HCT116 (cell line): ENCODE measurements around the gene RNH1.

ENCODE experiments used
- CBX3 ChIP-seq: IDR thresholded peaks from 2 replicates; pipeline ENCODE4 v1.6.1; 2012; ENCODE audit warnings: low read depth
- CTCF ChIP-seq, 3 experiments: fragments of 200-600 bp in 1 of 3; sonication (generic) in 1 of 3; IDR thresholded peaks in 2 of 3; conservative IDR thresholded peaks in 1 of 3; 2 replicates each; pipeline ENCODE4 v1.5.1; 2012 to 2017; ENCODE audit warnings: low read depth in 2 of 3, low read length in 2 of 3, antibody characterized with exemption in 1 of 3, borderline replicate concordance in 1 of 3, control low read depth in 1 of 3, mild to moderate bottlenecking in 1 of 3, mixed read lengths in 1 of 3, mixed run types in 1 of 3, moderate library complexity in 1 of 3; ENCODE audit not compliant: insufficient read depth in 1 of 3
- EZH2 ChIP-seq: fragments of 200-600 bp; sonication (generic); IDR thresholded peaks from 2 replicates; pipeline ENCODE4 v1.6.1; 2017; ENCODE audit warnings: antibody characterized with exemption, mixed run types
- POLR2AphosphoS5 ChIP-seq: IDR thresholded peaks from 2 replicates; pipeline ENCODE4 v1.6.1; 2011; ENCODE audit warnings: mild to moderate bottlenecking, low read depth, low read length, moderate library complexity

- TF ChIP-seq CBX3 (no peak), EZH2 (no peak), POLR2AphosphoS5 (no peak), CTCF (IDR thresholded peaks at IDR 0.05 in 2 of 3, conservative IDR thresholded peaks at IDR 0.05 in 1 of 3; ENCODE audit: borderline replicate concordance in 1 of 3, insufficient read depth in 1 of 3, low read depth in 2 of 3, low read length in 2 of 3) (no peak)
Observed at GRCh38 chr11:540583-541432, 33.8 kb upstream of the RNH1 start.
